Fibroblast of lung (primary cell): ENCODE measurements around the gene SLC39A1.

Experiments
- EZH2 ChIP-seq: IDR thresholded peaks from 2 replicates; pipeline ENCODE4 v1.5.1; 2012; ENCODE audit warnings: low read length, control low read depth, mild to moderate bottlenecking; ENCODE audit errors: missing control alignments
- TF ChIP-seq, protein P1 (sequence below), 2 donors: IDR thresholded peaks in 1 of 2; conservative IDR thresholded peaks in 1 of 2; 1 replicate in 1 of 2; 2 replicates in 1 of 2; pipeline ENCODE4 v1.5.1; 2011 to 2012; ENCODE audit warnings: low read length in 2 of 2, control low read depth in 1 of 2, inconsistent platforms in 1 of 2, low read depth in 1 of 2, mild to moderate bottlenecking in 1 of 2

DNA sequence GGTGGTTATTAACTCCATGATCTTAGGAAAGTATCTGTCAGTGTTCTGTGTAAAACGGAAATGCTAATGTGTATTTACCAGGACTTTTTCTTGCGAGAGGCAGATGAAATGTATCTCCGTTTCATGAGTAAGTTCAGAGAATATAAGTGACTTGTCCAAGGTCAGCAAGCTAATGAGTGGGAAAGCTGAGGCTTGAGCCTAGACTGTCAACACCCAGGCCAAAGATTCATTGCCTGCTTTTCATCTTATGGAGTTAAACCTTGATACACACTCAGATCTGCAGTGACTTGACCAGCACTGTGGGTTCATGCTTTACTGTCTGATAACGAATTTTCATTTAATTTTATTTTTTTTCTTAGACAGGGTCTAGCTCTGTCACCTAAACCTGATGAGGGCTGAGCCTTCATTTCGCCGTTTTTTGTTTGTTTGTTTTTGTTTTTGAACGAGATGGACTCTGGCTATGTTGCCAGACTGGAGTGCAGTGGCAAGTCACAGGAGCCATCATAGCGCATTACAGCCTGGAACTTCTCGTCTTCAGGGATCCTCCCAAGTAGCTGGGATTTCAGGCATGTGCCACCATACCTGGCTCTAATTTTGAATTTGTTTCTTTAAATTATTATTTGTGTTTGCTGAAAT lies 15.1 kb upstream of the SLC39A1 start:
- TF ChIP-seq EZH2 = no peak
- TF ChIP-seq, protein P1, sequence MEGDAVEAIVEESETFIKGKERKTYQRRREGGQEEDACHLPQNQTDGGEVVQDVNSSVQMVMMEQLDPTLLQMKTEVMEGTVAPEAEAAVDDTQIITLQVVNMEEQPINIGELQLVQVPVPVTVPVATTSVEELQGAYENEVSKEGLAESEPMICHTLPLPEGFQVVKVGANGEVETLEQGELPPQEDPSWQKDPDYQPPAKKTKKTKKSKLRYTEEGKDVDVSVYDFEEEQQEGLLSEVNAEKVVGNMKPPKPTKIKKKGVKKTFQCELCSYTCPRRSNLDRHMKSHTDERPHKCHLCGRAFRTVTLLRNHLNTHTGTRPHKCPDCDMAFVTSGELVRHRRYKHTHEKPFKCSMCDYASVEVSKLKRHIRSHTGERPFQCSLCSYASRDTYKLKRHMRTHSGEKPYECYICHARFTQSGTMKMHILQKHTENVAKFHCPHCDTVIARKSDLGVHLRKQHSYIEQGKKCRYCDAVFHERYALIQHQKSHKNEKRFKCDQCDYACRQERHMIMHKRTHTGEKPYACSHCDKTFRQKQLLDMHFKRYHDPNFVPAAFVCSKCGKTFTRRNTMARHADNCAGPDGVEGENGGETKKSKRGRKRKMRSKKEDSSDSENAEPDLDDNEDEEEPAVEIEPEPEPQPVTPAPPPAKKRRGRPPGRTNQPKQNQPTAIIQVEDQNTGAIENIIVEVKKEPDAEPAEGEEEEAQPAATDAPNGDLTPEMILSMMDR (conservative IDR thresholded peaks at IDR 0.05 in 1 of 2, IDR thresholded peaks at IDR 0.05 in 1 of 2; ENCODE audit: low read depth in 1 of 2, low read length in 2 of 2) = no peak
